Right atrium auricular region (tissue), 2 donors: ENCODE measurements around the gene SLC7A5. TPM values are rescaled to one million over a fixed set of nuclear protein-coding genes. Genes with fewer than 3 reads are reported as not detected.
"Not testable (repeated sequence)": the region's sequence is repeated elsewhere in the genome, so short reads cannot be mapped to it uniquely, and the experiment has no call there.

Source experiments
- DNase-seq: peaks from one replicate; pipeline ENCODE4 v3.0.0-alpha.2; 2019; ENCODE audit warnings: low spot score
- H3K27ac ChIP-seq, 2 donors: fragments of 200-600 bp; sonication (generic); 1 replicate in 1 of 2; 2 replicates in 1 of 2; pipeline ENCODE4 v1.5.1; 2016 to 2019
- H3K27me3 ChIP-seq, 2 donors: fragments of 200-600 bp; sonication (generic); one replicate each; pipeline versions ENCODE4 v1.5.1 to v1.6.0; 2017 to 2019
- H3K36me3 ChIP-seq: fragments of 200-600 bp; sonication (generic); one replicate; pipeline ENCODE4 v1.5.1; 2016
- H3K4me1 ChIP-seq, 2 donors: fragments of 200-600 bp; sonication (generic); one replicate each; pipeline versions ENCODE4 v1.5.1 to v1.6.0; 2017 to 2019
- H3K4me3 ChIP-seq, 2 donors: fragments of 200-600 bp; sonication (generic); 1 replicate in 1 of 2; 2 replicates in 1 of 2; pipeline ENCODE4 v1.5.1; 2017 to 2019; ENCODE audit warnings: mild to moderate bottlenecking in 1 of 2, moderate library complexity in 1 of 2
- H3K9me3 ChIP-seq, 2 donors: fragments of 200-600 bp; sonication (generic); one replicate each; pipeline ENCODE4 v1.5.1; 2019
- CTCF ChIP-seq, 2 donors: fragments of 200-600 bp; sonication (generic); IDR thresholded peaks; one replicate each; pipeline ENCODE4 v1.5.1; 2019; ENCODE audit warnings: antibody characterized with exemption in 2 of 2
- total RNA-seq, 2 donors: library from RNA; depleted of rRNA; stranded (reverse); fragments of >200 nt; gene quantifications; one replicate each; pipeline ENCODE4 v1.1.0, GENCODE V29; 2016

The SLC7A5 gene
- total RNA-seq, 2 donors from 2014 or later = 5.8 to 12.8 TPM

- Histone ChIP-seq H3K4me1 (peaks cover 0 to 5% of the 10 kb centered on the region in 2 donors), H3K27me3 (no peaks in the 10 kb centered on the region), H3K36me3 (no peaks in the 10 kb centered on the region), H3K4me3 (no peak overlapping the region), H3K27ac (no peak overlapping the region), H3K9me3 (no peaks in the 10 kb centered on the region)
- TF ChIP-seq CTCF (IDR thresholded peaks at IDR 0.05) = no peak
- DNase-seq = no peak
Measured at GRCh38 chr16:87874639-87875427, 5.5 kb upstream of the SLC7A5 start.

GRCh38 chr16:87870418-87871291, 1.3 kb upstream of the SLC7A5 start:
- peak overlapping the region; percentile 39 to 41 for H3K27ac ChIP-seq
- not testable (repeated sequence) for H3K27me3 ChIP-seq

GRCh38 chr16:87869879-87870417, 641 bp upstream of the SLC7A5 start:
- not testable (repeated sequence) for H3K27me3 ChIP-seq, H3K9me3 ChIP-seq, H3K36me3 ChIP-seq, H3K4me3 ChIP-seq, DNase-seq
- peaks cover 0 to 17% of the 10 kb centered on the region in 2 donors for H3K4me1 ChIP-seq
- H3K27ac ChIP-seq = peak overlapping the region in 1 of 2 donors; percentile 1

More at GRCh38 chr16:87870418-87871291, 1.3 kb upstream of the SLC7A5 start:
- not testable (repeated sequence) for H3K9me3 ChIP-seq, H3K36me3 ChIP-seq, H3K4me3 ChIP-seq, DNase-seq
- H3K4me1 ChIP-seq = peaks cover 0 to 17% of the 10 kb centered on the region in 2 donors

GRCh38 chr16:87868254-87869029, 865 bp downstream of the SLC7A5 start:
- H3K27ac ChIP-seq = peak overlapping the region; percentile 3 to 46
- not testable (repeated sequence) for H3K27me3 ChIP-seq, H3K9me3 ChIP-seq, DNase-seq, H3K36me3 ChIP-seq
- peak overlapping the region; percentile 41 to 53 for H3K4me3 ChIP-seq
- peaks cover 0 to 19% of the 10 kb centered on the region in 2 donors for H3K4me1 ChIP-seq

GRCh38 chr16:87865902-87866555, 3.3 kb downstream of the SLC7A5 start:
- not testable (repeated sequence) for H3K36me3 ChIP-seq, H3K4me3 ChIP-seq, DNase-seq, H3K27ac ChIP-seq, H3K9me3 ChIP-seq, H3K27me3 ChIP-seq
- H3K4me1 ChIP-seq = peaks cover 0 to 35% of the 10 kb centered on the region in 2 donors

GRCh38 chr16:87864331-87864989, 4.8 kb downstream of the SLC7A5 start:
- H3K4me1 ChIP-seq = peaks cover 0 to 44% of the 10 kb centered on the region in 2 donors
- H3K27ac ChIP-seq = no peak overlapping the region
- no peak for TF ChIP-seq CTCF (IDR thresholded peaks at IDR 0.05)
- H3K36me3 ChIP-seq = no peaks in the 10 kb centered on the region
- DNase-seq = no peak
- no peaks in the 10 kb centered on the region for H3K9me3 ChIP-seq
- H3K4me3 ChIP-seq = no peak overlapping the region
- H3K27me3 ChIP-seq = no peaks in the 10 kb centered on the region

GRCh38 chr16:87863327-87863635, 6.0 kb downstream of the SLC7A5 start:
- H3K4me3 ChIP-seq, DNase-seq, H3K36me3 ChIP-seq, H3K9me3 ChIP-seq, H3K27me3 ChIP-seq: not testable (repeated sequence)
- Histone ChIP-seq H3K4me1 (peaks cover 0 to 45% of the 10 kb centered on the region in 2 donors), H3K27ac (peak overlapping the region; percentile 83 to 87)

- peak overlapping the region; percentile 83 to 87 for H3K27ac ChIP-seq
- DNase-seq, H3K4me3 ChIP-seq, H3K27me3 ChIP-seq, H3K9me3 ChIP-seq, H3K36me3 ChIP-seq: not testable (repeated sequence)
- peaks cover 0 to 45% of the 10 kb centered on the region in 2 donors for H3K4me1 ChIP-seq
Measured at GRCh38 chr16:87862597-87863326, 6.5 kb downstream of the SLC7A5 start.

GRCh38 chr16:87861300-87862099, 7.8 kb downstream of the SLC7A5 start:
- H3K36me3 ChIP-seq, H3K27me3 ChIP-seq, H3K4me3 ChIP-seq, H3K9me3 ChIP-seq, DNase-seq: not testable (repeated sequence)
- H3K27ac ChIP-seq = peak overlapping the region; percentile 83 to 87
- peaks cover 0 to 56% of the 10 kb centered on the region in 2 donors for H3K4me1 ChIP-seq
